WI38 (cell line): ENCODE results near the gene IQCB1.

Experiments
- H3K4me3 ChIP-seq: 2 replicates; pipeline ENCODE4 v1.5.1; 2011; ENCODE audit warnings: low read depth, mild to moderate bottlenecking, control low read depth, low read length
- CTCF ChIP-seq: IDR thresholded peaks from 2 replicates; pipeline ENCODE4 v1.5.1; 2012; ENCODE audit warnings: low read depth, mild to moderate bottlenecking, control low read depth, low read length

Gene IQCB1

GRCh38 chr3:121834157-121834670 lies 646 bp downstream of the IQCB1 start:
- H3K4me3 ChIP-seq: peak overlapping the region; percentile 87
- TF ChIP-seq CTCF: no peak

GRCh38 chr3:121822973-121823372 lies 11.9 kb downstream of the IQCB1 start:
- no peak overlapping the region for H3K4me3 ChIP-seq
- TF ChIP-seq CTCF: no peak

DNA sequence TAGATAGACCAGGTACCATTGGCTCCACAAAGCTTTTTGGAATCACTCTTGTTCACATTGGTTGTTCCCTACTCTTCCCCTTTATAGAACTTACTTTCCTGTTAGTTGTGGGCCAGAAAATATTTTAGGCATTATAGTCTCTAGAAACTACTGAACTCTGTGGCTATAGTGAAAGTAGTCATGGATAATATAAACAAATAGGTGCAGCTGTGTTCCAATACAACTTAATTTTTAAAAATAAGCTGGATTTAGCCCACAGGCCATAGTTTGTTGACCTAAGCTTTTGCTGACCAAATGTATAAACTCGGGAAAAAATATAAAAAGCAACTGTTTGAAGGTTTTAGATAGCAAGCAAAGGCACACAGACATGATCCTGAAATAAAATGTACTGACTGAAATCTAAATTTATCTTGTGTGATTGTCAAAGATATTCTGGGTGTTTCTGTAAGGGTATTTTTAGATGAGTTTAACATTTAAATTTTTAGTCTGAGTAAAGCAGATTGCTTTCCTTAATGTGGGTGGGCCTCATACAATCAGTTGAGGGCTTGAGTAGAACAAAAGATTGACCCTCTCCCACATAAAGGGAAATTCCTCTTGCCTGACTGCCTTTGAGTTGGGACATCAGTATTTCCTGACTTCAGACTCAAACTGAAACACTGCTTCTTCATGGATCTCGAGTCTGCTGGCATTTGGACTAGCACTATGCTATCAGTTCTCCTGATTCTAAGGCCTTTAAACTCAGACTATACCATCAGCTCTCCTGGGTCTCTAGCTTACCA lies 13.2 kb downstream of the IQCB1 start:
- no peak overlapping the region for H3K4me3 ChIP-seq
- no peak for TF ChIP-seq CTCF

DNA sequence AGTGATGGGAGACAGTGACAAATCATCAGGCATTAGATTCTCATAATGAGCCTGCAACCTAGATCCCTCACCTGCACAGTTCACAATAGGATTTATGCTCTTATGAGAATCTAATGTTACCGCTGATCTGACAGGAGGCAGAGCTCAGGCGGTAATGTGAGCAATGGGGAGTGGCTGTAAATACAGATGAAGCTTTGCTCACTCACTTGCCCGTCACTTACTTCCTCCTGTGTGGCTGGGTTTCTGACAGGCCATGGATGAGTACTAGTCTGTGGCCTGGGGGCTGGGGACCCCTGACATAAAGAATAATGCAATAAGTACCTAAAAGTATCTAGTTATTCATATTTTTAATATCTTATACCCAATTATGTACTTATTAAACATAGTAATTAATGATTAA lies 15.6 kb downstream of the IQCB1 start:
- no peak for TF ChIP-seq CTCF

GRCh38 chr3:121818578-121818977 lies 16.3 kb downstream of the IQCB1 start:
- H3K4me3 ChIP-seq: no peak overlapping the region
- TF ChIP-seq CTCF: no peak

More for the DNA sequence above, 15.6 kb downstream of the IQCB1 start:
- no peak overlapping the region for H3K4me3 ChIP-seq

GRCh38 chr3:121817753-121818152 lies 17.1 kb downstream of the IQCB1 start:
- H3K4me3 ChIP-seq: no peak overlapping the region
- TF ChIP-seq CTCF: no peak

GRCh38 chr3:121809249-121809648 lies 25.6 kb downstream of the IQCB1 start:
- no peak for TF ChIP-seq CTCF
- H3K4me3 ChIP-seq: no peak overlapping the region
